Measurements from ENCODE around the gene KLF18.
"Not testable (repeated sequence)": the region's sequence is repeated elsewhere in the genome, so short reads cannot be mapped to it uniquely, and the experiment has no call there.

KLF18 gene

DNA sequence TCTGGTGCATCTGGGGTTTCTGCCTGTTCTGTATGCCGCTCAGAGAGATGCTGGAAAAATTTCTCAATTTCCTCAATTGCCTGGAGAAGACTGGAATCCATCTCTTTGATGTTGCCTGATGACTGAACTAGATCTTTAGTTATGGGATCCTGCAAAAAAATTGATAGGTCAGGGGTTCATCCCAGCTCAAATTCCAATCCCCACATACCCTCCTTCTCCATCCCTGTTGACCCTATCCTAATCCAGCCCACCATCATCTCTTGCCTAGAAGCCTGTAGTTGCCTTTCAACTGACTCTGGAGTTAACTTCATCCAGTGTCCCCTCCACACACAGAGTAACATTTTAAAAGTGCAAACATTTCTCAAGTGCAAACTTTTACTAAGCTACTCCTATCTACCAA, at the start of gene KLF18:
KLF18 (minus strand) TSS at position 101 of the 400 bp plus-strand sequence; CDS start at position 101, 0 bp downstream.
- no peak for DNase-seq

DNA sequence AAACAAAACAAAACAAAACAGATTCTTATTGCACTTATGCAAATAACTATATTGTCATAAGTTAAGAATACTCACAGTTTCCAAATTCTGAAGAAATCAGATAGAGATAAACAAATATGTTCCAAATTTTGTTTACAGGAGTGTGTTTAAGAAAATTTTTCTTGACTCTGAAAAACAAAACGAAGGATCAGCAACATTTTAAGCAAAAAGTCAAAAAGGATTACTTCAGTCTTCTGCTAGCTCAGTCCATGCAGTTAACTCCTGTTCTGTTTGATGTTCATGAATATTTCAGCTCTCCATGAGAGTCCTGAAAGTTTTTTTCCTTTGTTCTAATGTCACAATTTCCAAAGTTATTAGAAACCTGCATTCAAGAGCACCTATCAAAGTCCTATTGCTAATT, 33.2 kb upstream of the KLF18 start:
- no peak for DNase-seq

DNA sequence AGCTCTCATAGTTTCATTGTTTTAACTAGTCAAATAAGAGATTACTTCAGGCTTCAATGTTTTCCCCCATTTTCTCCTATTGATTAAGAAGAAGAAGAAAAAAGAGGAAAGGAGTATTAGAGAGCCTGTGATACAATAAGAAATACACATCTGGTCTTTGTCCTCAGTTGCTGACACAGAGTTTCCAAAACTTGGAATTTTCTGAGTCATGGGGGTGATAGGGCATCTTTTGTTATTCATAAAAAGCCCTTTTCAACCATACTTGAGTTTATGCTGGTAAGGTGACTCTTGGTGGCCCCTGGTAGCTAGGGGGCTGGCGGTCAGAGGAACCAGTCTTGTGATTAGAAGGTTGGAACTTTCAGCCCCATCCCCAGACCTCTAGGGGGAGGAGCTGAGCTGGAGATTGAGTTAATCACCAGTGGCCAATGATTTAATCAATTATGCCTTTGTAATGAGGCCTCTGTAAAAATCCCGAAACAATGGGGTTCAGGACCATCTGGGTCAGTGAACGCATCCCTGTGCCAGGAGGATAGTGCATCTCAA, 28.9 kb upstream of the KLF18 start:
- DNase-seq = no peak

DNA sequence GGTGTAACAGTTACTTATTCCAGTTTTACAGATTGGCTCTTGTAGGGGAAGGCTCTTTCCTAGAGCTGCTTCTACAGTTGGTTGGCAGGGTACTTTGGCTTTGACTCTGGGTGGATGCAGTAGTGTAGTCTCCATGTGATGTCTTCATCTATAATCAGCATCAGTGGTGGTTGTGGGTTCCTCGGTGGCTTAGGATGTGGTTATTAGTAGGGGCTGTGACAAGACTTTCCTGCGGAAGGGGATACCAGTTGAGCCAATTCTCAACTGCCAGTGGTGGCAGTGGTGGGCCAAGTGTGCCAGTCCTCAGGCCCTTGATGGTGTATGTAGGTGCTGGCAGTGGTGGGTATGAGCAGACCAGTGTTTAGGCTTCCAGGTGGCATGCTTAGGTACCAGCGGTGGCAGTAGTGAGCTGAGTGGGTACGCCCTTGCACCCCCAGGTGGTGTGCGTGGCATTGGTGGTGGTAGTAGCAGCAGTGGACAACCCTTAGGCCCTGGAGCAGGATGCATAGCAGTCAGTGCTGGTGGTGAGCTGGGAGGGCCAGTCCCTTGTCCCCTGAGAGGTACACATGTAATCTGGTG, 27.2 kb upstream of the KLF18 start:
- no peak for DNase-seq

DNA sequence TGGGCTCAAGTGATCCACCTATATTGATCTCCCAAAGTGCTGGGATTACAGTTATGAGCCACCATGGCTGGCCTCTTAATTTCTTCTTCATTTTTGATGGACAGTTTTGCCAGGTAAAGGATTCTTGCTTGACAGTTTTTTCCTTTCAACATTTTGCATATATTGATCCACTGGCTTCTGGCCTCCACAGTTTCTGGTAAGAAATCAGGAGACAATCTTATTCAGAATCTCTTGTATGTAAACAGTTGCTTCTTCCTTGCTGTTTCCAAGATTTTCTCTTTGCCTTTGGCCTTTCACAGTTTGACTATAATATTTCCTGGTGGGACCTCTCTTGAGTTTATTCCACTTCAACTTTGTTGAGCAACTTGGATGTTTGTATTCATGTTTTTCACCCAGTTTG, 20.1 kb upstream of the KLF18 start:
- DNase-seq = no peak

DNA sequence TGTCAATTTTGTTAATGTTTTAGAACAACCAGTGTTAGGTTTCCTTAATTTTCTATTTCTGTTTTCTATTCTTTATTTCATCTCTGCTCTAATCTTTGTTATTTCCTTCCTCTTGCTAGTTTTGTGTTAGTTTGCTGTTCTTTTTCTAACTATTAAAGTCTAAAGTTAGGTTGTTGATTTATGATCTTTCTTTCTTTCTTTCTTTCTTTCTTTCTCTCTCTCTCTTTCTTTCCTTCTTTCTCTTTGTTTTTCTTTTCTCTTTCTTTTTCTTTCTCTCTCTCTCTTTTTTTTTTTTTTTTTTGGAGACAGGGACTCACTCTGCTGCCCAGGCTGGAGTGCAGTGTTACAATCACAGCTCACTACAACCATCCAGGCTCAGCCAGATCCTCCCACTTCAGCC, 17.4 kb upstream of the KLF18 start:
- DNase-seq = no peak

DNA sequence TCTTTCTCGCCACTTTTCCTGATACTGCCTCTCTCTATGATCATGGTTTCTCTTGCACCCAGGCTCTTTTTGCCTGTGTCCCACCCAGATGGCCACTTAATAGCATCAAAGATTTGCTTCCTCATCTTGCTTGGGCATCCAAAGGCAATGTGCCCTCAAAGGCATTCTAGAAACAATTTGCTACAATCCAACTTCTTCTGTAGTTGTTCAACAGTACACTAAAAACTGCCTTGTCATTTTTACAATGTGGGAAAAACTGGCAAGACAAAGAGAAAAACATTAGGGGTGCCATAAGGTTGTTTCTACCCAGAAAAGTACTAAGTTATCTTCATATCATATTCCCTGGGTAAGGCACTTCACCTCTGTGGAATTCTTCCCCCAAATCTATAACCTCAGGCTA, 16.5 kb upstream of the KLF18 start:
- no peak for DNase-seq

DNA sequence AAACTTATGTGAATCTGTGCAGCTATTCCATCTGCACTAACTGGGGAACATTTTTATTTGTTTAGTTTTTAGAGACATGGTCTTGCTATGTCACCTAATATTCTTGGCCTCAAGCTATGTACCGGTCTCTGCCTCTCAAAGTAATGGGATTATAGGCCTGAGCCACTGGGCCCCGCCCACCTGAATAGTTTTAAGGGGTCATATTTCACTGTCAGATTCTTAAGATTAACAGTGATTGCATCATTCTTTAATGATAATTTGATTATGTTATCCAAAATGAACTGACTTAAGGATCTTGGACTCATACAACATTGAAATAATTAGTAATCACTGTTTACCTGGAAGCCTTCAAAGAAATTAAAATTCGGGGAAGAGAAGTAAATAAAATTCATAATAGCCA, 12.6 kb upstream of the KLF18 start:
- no peak for DNase-seq

DNA sequence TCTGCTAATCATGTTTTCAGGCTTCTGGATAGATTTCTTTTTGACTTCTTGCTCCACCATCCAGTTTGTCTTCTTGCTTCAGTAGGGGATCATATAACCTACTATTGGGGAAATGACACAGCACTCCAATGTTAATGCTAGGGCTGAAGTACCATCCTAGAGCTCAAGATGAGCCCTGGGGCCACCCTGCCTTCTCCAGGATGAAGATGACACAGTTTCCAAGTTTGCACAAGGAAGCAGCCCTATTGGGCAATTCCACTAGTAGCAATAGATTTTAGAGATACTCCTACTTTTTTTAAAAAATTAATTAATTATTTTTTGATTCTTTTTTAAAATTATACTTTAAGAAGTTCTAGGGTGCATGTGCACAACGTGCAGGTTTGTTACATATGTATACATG, 11.3 kb upstream of the KLF18 start:
- DNase-seq = no peak

DNA sequence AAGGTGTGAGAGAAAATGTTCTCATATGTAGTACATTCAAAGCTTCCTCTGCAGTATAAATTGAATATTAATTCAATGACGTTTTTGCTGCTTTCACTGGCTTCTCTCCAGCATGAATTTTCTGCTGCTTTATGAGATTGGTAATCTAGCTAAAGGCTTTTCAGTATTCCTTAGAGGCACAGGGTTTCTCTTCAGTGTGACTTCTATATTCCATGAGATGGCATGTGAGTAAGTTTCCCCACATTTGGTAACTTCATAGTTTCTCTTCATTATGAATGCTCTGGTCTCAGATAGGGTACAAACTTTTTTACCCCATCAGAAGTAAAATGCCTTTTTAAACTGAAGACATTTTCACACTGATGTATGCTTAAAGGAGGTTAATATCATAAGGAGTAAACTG, 10.4 kb upstream of the KLF18 start:
- no peak for DNase-seq

DNA sequence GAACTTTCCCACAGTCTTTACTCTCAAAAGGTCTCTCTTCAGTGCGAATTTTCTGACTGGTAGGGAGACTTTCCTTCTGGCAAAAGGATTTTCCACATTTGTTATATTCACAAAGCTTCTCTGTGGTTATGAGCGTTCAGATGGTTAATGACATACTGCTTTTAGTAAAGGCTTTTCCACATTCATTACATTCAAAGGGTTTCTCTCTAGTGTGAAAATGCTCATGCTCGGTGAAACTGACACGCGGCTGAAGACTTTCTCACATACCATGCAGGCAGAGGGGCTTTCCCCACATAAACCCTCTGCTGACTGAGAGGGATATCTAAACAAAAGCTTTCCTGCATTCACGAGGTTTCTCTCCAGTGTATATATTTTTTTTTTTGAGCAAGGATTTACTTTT, 9.9 kb upstream of the KLF18 start:
- no peak for DNase-seq

DNA sequence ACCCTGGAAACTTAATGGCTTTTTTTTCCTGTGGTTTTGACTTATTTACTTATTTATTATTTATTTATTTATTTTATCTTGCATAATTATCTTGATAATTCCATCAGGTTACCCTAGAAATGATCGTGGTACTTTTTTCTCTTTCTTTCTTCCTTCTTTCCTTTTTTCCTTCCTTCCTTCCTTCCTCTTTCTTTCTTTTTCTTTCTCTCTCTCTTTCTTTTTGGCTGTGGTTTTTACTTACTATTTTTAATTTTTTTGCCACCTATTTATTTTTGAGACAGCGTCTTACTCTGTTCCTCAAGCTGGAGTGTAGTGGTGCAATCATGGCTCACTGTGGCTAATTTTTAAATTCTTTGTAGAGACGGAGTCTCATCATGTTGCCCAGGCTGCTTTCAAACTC, 6.2 kb upstream of the KLF18 start:
- no peak for DNase-seq

DNA sequence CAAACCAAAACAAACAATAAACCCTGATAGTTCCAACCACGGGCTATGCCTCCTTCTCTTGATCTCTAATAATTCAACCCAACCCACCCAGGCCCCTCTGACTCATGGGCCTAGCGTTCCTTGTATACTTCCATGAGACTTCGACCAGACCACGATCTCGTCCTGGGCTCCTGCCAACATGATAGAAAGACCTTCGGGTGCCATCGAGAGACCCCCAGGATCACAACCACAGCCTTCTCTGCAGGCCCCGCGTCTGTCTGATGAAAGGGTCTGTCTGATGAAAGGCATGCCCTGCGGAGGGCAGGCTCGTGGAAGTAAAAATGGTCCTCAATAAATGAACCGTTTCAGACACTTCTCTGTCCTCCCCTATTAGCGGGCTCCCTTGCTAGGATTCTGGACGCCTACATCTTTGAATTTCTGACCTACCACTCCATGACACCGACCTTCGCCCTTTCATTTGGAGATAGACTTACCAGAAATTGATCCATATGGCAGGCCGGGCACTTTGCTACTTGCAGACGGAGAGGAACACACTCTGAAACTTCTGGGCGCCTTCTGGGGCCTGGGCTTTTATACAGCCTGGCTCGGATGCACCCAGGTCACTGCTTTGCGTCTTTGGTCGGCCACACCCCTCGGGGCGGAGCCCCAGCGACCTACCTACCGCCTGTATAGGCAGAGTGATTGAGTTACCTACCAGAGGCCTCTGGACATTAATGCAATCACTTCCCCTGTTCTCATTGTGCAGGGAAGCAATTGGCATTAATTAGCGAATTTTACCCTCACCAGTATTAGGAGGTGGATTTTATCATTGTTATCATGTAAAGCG, 5.3 kb upstream of the KLF18 start:
- no peak for DNase-seq

DNA sequence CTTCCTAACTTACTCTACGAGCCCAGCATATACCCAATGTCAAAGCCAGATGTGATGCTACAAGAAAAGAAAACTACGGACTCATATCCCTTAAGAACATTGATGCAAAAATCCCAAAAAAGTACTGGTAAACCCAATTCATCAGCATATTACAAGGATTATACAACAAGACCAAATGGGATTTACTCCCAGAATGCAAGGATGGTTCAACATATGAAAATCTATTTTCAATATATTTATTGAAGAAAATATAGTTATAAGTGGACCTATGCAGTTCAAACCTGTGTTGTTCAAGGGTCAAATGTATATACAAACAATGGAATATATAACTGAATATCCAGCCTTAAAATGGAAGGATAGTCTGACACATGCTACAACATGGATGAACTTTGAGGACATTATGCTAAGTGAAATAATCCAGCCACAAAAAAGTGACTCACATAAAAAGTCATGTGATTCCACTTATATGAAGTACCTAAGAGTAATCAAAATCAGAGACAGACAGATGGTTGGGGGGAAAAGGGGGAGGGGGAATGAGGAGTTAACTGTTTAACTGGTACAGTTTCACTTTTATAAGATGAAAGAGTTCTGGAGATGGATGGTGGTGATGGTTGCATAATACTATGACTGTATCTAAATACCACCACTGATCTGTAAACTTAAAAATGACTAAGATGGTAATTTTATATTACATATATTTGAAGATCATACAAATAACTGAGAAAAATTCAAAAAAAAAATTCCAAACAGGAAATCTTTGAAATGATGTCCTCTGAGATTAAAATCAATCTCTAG, 3.7 kb upstream of the KLF18 start:
- DNase-seq = no peak

DNA sequence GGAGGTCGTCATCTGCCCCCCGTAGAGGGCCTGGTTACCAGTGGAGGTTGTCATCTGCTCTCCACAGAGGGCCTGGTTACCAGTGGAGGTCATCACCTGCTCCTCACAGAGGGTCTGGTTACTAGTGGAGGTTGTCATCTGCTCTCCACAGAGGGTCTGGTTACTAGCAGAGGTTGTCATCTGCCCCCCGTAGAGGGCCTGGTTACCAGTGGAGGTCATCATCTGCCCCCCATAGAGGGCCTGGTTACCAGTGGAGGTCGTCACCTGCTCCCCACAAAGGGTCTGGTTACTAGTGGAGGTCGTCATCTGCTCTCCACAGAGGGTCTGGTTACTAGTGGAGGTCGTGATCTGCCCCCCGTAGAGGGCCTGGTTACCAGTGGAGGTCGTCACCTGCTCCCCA, 1.9 kb downstream of the KLF18 start:
- not testable (repeated sequence) for DNase-seq

DNA sequence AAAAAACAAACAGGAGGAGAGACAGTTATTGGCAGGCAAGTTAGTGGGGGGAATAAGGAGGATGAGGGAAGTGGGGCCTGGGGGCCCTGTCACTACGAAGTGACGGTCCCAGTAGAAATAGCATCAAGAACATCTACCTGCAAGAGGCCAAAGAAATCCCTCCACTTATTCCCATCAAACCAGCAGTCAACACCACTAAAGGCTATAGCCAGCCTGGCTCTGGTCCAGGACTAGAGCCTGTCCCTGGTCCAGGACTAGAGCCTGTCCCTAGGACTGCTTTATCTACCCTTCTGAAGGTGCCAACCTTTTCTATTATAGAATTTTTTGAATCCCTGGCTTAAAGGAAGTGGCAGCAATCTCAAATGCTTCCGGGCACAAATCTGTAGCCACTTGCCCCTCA, 3.2 kb downstream of the KLF18 start:
- no peak for DNase-seq

DNA sequence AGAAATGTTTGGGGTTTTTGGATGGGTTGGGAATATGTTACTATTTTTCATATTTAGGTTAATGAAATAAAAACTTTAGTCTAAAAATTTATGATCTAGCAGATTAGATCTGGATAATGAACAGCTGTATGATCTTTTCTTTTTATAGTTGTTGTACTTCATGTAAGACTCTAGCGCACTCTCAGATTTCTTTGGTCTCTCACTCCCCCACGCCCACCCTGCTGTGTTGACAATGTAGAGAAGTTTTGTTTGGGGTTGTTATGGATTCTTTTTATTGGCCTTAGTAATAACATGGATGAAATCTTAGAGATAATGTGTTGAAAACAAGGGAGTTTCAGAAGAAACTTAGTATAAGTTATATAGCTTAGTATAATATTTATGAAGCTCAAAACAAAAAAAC, 5.5 kb downstream of the KLF18 start:
- no peak for DNase-seq

DNA sequence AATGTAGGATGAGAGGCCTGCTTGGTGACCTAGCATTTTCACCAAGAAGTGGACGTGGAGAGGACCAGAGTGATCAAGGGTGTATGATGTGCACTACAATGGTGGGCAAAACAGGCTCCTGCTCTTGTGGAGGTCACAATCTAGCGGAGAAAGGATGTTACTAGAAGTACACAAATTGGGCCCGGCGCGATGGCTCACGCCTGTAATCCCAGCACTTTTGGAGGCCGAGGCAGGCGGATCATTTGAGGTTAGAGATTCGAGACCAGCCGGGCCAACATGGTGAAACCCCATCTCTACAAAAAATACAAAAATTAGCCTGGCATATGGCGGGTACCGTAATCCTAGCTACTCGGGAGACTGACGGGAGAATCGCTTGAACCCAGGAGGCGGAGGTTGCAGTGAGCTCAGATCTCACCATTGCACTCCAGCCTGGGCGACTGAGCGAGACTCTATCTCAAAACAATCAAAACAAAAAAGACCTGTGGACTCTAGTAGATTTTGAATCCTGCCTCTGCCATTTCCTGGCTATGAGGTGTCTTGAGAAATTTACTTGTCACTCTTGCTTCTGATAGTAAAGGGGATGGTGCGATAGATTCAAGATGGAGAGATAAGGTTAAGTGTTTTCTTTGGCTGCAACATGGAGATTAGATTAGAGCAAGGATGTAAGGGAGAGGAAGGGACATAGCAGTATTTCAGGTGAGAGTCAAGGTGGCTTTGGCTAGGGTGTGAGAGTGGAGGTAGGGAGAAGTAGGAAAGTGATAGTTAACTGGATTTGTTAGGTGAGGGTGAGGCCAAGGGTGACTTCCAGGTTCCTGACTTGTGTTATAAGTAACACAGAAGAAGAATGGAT, 7.1 kb downstream of the KLF18 start:
- no peak for DNase-seq

DNA sequence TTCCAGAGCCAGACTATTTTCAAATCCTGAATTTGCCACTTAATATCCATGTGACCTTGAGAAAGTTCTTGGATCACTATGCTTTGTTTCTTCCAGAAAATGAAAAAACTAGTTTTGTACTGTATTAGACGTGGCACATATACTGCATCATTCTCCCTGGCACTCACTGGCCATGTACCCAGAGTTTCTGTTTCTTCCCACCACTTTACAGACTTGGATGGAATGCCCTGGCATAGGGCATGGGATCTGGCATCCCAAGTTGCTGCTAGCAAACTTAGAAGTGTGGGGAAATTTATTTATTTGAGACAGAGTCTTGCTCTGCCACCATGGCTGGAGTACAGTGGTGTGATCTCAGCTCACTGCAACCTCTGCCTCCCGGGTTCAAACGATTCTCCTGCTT, 10.0 kb downstream of the KLF18 start:
- no peak for DNase-seq

DNA sequence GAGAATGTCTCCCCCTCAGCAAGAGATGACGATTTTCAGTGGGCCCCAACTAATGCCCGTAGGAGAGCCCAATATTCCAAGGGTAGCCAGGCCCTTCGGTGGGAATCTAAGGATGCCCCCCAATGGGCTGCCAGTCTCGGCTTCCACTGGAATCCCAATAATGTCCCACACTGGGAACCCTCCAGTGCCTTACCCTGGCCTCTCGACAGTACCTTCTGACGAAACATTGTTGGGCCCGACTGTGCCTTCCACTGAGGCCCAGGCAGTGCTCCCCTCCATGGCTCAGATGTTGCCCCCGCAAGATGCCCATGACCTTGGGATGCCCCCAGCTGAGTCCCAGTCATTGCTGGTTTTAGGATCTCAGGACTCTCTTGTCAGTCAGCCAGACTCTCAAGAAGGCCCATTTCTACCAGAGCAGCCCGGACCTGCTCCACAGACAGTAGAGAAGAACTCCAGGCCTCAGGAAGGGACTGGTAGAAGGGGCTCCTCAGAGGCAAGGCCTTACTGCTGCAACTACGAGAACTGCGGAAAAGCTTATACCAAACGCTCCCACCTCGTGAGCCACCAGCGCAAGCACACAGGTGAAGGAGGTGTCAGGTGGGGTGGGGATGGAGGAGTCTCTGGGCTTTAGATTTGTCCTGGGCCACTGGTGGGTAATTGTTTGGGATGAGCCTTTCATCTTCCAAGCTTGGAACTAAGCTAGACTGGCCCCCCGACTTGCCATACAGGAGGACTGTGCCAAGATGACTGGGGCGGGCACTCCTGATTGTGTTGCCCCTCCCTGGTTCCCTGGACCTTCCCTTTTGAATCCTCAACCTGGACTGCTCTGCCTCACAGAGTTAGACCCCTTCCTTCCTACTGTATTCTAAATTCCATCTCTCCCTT, 11.6 kb downstream of the KLF18 start:
- DNase-seq = no peak

DNA sequence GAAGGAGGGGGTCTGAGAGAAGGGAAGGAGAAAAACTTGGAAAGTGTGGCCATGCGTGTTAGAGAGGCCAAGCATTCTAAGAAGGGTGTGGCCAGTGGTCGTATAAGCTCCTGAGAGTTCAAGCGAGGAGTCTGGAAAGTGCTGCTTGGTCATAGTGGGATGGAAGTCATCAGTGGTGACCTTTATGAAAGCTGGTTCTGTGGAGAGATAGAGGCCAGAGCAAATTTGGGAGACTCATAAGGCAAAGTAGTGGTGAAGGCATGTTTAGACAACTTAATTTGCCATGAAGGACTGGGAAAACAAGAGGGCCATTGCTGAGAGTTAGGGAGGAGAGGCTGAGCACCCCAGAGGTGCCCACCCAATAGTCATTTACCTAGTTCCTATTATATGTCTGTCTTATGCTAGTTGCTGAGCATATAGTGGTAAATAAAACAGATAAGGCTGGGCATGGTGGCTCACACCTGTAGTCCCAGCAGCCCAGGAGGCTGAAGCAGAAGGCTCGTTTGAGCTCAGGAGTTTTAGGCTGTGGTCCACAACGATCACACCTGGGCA, 21.0 kb downstream of the KLF18 start:
- DNase-seq = no peak
